ENCODE measurements around the gene TTC28.

The TTC28 gene

DNA sequence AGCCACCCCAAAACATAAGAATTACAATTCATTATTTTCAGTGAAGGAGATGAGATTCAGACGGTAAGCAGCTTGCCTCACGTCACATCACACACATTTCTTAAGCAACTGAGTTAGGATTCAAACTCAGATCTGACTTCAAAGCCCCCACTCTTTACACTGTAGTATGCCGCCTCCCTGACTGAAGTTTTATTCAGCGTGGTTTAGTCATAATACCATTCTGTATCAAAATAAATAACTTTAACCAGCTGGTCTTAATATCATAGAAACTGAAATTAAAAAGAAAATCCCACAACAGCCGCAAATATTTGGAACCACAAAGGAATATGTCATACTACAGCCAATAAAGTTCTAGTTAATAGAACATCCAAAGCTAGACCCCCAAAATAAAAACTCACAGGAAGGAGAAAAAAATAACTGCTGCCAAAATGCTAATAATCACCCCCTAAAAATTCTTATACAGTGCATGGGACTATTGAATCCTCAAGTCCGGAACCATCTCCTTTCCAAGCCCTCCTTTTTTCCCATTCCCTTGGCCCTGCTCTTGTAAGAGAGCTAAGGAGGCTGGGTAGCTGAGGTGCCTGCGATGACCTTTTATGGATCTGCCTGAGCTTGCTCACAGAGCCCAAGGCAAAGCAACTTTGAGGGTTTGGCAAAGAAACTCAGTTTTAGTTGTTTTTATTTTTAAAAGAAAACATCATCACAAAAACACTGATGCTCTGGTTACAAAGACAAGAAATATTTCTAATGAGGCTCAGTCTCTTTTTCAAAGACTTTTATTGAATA is 334.5 kb downstream of the TTC28 start:
- no peak for DNase-seq

- DNase-seq, result no peak
Measured at GRCh38 chr22:28341001-28341400, 338.6 kb downstream of the TTC28 start.

GRCh38 chr22:28333088-28333487 is 346.6 kb downstream of the TTC28 start:
- DNase-seq, result no peak

DNA sequence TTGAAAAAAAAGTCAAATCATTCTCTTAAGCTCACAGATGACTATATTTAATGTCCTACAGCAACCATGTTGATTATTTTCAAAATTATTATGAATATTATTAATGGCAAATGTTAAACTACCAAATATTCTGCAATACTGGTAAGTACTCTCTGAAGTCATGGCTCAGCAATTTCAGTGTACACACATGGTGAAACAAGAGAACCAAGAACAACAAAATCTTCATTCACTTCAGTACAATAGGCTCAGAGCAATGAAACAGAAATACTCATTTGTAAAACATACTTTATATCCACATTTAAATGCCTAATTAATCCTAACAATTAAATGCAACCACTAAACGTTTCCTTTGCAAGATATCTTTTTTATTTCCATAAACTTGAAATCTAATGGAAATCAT is 347.2 kb downstream of the TTC28 start:
- no peak for DNase-seq

- no peak for DNase-seq
Measured at GRCh38 chr22:28331695-28332094, 347.9 kb downstream of the TTC28 start.

- DNase-seq, result no peak
Measured at GRCh38 chr22:28329186-28330073, 350.2 kb downstream of the TTC28 start.

- DNase-seq, result no peak
Measured at GRCh38 chr22:28328756-28329155, 350.9 kb downstream of the TTC28 start.

GRCh38 chr22:28316014-28316413 is 363.6 kb downstream of the TTC28 start:
- DNase-seq, result no peak

DNA sequence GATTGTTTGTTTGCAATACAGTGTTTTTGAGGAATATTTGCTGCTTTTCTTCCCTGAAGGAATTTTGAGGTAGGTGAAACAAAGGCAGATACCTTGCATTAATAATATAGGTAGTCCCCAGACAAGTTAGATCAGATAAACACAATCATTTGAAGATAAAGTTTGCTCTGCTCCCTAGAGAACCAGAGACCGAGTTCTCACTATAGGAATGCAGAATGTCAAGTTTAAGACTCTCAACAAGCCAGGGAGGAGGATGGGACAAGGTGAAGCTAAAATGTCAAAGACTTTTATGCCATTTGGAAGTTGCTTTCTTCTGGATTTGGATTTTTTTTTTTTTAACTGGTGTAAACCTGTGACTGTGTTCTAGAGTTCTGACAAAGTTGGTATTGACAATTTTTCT is 364.7 kb downstream of the TTC28 start:
- no peak for DNase-seq

DNA sequence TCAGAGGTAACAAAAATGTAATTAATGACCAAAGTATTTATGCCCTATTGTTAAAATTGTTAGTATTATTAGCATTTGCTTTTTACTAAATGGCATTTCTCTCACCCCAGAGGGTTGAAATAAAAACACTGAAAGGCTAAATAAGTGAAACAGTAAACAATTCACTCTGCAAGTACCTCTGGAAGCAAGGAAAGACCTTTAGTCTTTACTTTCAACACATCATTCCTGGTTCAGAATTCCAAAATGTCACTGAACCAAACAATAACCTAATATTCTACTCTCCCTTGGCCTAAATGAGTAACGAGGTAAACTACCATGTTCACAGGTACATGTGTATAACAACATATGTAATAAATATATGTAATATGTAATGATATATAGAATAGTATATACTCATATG is 369.3 kb downstream of the TTC28 start:
- no peak for DNase-seq

DNA sequence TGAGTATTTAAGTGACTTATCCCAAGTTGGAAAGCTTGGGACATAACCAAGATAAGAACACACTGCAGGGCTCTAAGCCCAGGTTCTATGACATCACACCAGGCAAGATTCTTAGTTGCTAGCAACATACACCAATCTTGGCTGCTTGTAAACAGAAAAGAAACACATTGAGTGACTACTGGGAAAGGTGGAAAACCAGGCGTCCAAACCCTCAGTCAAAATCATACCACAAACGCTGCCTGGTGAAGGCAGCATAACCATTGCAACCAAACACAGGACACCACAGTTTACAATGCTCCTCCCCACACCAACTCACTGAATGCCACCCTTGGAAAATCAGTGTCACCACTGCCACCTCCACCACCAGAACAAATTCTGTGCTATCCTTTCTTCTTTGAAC is 379.9 kb downstream of the TTC28 start:
- no peak for DNase-seq

- no peak for DNase-seq
Measured at GRCh38 chr22:28299309-28299708, 380.3 kb downstream of the TTC28 start.

DNA sequence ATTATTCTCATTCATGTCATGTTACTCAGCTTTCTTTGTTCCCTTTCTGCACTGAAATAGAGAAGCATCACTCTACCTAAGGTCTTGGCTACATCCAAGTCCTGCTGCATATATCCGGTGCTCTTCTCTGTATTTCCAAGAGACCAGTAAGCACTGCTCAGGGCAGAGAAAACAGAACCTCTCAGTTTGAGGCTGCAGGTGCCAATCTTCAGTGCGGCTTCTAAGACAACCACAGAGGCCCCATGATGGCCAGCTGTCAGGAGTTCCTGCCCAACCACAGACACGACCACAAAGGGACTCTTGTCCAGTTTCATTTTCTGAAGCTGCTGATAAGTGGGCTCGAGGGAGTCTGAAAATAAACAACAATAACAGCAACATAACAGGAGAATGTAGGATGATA is 382.1 kb downstream of the TTC28 start:
- DNase-seq, result no peak

GRCh38 chr22:28296452-28296851 is 383.2 kb downstream of the TTC28 start:
- DNase-seq, result no peak

DNA sequence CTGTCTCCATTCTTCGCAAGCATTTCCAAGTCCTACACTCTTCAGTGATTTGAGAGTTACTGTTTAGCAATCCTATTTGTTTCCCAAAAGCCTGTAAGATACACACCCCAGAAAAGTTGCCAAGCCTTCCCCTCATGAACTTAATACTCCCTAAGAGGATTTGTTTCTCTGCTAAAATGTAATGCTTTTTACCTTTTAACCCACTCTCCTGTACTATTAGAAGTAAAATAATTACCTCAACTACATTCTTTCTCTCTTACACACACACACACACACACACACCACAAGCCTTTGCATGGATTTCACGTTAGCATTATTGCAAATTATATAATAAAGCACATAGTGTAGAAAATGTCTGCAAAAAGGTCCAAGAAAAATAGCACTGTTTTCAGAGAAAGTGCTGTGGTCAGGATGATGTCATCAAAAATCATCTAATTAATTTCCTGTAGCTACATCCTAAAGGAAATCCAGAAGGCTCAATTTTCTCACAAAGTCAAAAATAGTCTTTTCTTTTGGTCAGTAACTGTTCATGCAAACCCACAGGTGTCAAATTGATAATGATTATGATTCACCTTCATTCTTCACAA is 396.5 kb downstream of the TTC28 start:
- DNase-seq, result no peak

GRCh38 chr22:28282405-28283067 is 397.1 kb downstream of the TTC28 start:
- DNase-seq, result no peak

DNA sequence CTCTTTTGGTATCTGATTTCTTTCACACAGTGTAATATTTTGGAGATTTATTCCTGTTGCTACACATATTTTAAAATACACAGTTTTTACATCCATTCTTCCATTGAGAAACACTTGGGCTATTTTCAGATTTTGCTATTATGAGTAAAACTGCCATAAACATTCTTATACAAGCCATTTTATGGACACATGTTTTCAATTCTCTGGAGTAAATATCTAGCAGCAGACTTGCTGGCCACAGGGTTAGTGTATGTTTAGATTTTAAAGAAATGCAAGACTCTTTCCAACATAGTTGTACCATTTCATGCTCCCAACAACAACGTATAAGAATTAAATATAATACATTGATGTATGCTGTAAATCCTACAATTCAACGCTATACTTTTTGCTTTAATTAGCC is 399.8 kb downstream of the TTC28 start:
- no peak for DNase-seq

- no peak for DNase-seq
Measured at GRCh38 chr22:28269277-28269676, 410.4 kb downstream of the TTC28 start.

DNA sequence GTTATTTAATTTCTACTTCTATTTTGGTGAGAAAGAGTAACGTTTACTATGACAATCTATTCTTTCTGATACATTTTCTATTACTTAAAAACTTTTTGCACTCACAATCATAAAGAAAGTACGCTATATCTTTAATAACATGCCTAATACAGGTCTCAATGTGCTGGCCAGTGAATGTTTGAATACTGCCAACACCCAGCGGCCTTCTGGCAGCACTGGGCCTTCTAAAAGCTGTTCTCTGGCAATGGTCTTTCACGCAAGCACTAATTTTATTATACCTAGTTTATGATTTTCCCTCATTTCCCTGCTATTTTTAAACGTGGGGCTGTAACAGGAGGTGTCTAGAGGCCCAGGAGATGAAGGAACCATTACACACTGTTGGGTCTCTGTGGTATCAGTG is 410.8 kb downstream of the TTC28 start:
- DNase-seq, result no peak

DNA sequence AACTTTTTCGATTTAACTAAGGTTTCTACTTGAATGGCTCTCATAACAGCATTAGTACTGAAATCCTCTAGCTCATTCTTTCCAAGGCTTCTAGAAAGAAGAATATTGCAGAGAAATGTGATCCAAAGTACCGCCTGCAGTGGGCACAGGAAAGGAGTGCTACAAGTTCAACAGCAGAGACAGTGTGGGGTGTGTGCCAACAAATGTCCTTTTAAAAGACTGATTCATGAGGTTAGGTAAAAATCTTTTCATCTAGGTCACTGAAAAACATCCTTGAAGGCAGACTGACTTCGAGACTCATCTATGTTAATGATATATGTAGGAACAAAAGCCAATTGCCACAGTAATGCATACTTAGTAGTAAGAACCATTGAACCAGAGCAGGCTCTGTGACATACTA is 411.5 kb downstream of the TTC28 start:
- no peak for DNase-seq

- no peak for DNase-seq
Measured at GRCh38 chr22:28260619-28261018, 419.0 kb downstream of the TTC28 start.

- DNase-seq, result no peak
Measured at GRCh38 chr22:28259774-28260312, 419.8 kb downstream of the TTC28 start.

DNA sequence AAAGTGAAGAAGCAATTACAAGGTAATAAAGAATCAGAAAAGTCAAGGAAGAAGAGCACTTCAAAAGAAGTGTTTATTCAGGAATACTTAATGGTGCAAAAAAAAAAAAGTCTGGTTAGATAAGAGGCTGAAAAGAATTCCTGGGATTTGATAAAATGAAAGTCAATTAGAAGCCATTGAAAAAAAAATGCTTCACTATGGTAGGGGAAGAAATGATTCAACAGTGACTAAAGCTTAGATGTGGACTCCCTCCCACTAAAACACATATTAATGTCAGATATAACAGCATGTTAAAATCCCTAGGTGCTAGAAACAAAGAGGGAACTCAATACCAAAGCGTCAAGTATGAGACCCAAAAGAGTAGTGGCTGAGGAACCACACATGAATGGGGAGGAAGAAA is 425.2 kb downstream of the TTC28 start:
- no peak for DNase-seq

Measured in CD4-positive, alpha-beta T cell treated with Interleukin-10 for 1 hour (primary cell).